CD4-positive, alpha-beta T cell treated with Interleukin-17A for 4 hours (primary cell): ENCODE results near the gene CAMK2A.

Source experiments
- DNase-seq: peaks from one replicate; pipeline ENCODE4 v3.0.0-alpha.2; 2020; ENCODE audit warnings: mixed read lengths

CAMK2A gene

GRCh38 chr5:150315245-150315644 lies 25.7 kb upstream of the CAMK2A start:
- no peak for DNase-seq

DNA sequence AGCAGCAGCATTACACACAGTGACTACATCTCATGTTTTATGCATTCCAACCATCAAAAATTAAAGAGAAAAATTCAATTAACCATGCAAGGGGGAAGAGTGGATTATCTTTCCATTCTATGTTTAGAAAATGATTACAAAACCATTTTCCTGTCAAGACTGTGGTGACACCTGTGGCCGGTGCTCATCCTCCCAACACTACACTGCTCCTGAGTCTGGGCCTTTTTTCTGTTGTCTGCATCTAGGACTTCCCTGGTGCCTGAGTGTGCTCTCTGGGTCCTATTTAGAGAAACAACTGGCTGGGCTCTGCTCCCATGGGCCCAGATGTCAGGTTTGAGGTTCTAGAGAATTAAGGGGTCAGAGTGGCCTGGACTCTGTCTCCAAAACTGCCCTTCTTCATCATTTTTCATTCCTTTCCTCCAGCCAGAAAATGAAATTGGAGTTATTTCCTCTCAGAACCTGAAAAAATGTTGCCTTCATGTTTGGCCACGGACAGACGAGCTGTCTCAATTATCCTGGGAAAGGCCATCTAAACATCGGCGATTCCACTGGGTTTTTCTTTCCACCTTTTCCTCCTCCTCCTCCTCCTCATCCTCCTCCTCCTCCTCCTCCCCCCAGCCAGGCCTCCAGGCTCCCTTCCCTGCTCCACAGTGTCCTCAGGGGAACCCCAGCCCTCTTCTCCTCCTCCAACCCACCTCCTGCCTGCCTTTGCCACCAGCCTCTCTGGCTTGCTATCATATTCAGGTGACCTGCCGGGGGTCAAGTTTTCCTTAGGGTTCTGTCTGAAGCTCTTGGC lies 24.5 kb upstream of the CAMK2A start:
- DNase-seq, result no peak

DNA sequence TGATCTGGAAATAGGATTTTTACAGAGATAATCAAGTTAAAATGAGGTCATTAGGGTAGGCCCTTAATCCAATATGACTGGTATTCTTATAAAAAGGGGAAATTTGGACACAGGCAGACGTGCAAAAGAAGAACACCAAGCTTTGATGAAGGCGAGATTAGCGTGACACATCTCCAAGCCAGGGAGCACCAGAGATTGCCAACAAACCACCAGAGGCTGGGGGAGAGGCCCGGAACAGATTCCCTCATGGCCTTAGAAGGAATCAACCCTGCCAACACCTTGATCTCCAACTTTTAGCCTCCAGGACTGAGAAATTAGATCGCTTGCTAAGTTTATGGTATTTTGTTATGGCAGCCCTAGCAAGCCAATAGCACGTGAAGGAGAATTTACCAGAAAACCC lies 23.9 kb upstream of the CAMK2A start:
- DNase-seq, result no peak

GRCh38 chr5:150312518-150312917 lies 22.9 kb upstream of the CAMK2A start:
- no peak for DNase-seq

GRCh38 chr5:150311015-150311692 lies 21.6 kb upstream of the CAMK2A start:
- no peak for DNase-seq

DNA sequence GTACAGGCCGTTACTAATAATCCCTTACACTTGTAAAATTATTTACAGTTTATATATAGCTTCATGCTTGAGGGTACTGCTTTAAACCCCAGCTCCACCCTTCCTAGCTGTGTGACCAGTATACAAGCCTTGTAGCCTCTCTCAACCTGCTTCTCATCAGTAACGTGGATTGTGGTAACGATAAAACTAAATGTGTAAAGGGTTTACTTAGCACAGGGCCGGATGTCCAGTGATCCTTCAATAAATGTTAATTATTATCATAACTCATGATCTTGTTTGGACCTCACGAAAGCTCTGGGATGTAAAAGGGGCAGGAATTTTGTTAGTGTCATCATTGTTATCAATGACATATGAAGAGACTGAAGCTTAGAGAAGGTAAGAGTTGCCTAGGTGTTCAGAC lies 20.7 kb upstream of the CAMK2A start:
- DNase-seq, result no peak

- DNase-seq, result no peak
These were observed 20.3 kb upstream of the CAMK2A start for GRCh38 chr5:150309886-150310239.

GRCh38 chr5:150309101-150309885 lies 19.7 kb upstream of the CAMK2A start:
- DNase-seq, result no peak

DNA sequence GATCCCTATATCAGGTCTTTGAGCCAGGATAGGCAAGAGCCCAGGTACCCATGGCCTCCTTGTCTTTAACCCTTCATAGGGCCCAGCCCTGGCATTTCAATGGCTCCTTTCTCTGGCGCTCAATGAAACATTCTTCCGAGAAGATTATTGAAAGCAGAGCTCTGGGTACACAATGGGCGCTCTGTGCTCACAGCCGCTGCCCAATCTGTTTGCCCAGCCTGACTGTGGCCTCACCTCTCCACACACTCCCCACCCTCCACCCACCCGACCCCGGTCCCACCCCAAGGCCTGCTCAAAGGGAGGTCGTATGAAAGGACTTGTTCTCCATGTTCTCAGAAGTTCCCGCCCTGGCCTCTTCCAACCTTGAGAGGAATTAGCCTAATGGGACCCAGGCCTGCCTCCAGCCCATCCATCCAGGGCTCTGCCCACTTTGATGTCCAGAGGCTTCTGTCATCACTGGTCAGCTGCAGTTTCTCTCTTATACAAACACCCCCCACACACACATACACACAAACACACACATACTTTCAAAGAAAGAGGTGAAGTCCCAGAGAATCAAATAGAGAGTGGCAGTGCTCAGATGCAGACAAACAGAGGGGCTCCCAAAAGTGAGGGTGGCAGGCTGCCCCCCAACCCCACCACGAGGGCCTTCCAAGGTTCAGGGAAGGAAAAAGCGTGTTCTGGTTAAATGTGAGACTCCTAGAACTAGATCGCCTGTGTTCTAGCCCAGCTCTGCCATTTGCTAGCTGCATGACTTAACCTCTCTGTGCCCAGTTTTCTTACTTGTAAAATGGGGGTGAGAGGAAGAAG lies 18.2 kb upstream of the CAMK2A start:
- no peak for DNase-seq

DNA sequence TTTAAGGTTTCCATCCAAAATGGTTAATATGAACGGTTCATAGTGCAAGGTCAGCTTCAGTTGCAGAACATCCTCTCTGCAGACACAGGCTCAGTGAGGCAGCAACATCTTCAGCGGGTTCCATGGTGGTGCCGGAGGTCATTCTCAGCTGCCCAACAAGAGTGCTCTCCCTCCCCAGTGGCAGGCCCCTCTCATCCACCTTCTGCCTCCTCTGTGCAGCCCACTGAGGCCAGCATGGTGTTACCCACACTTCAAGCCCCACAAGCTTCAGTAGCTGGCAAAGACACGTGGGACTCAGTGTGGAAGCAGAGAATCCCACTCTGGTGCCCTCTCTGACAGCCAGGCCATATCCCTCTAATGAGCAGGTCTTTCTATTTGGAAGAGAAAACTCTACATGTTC lies 17.2 kb upstream of the CAMK2A start:
- no peak for DNase-seq

GRCh38 chr5:150305557-150305956 lies 16.0 kb upstream of the CAMK2A start:
- DNase-seq, result no peak

DNA sequence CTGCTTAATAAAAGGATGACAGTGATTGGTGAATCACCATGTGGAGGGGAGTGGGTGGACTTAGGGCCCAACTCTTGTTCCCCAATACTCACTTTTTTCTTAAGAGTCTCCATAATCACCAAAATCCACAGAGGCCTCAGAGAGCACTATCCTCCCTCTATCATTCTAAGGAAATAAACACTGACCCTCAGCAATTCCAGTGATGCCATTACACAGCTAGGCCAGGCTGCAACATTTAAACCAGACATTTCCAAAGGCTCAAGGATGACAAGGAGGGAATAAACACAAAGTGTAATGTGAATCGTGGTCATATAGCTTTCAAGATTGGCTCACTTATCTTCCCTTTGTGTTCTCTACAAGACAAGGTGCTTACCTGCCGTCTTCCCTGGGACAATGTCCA lies 15.5 kb upstream of the CAMK2A start:
- DNase-seq, result no peak

GRCh38 chr5:150304481-150305081 lies 15.0 kb upstream of the CAMK2A start:
- no peak for DNase-seq

DNA sequence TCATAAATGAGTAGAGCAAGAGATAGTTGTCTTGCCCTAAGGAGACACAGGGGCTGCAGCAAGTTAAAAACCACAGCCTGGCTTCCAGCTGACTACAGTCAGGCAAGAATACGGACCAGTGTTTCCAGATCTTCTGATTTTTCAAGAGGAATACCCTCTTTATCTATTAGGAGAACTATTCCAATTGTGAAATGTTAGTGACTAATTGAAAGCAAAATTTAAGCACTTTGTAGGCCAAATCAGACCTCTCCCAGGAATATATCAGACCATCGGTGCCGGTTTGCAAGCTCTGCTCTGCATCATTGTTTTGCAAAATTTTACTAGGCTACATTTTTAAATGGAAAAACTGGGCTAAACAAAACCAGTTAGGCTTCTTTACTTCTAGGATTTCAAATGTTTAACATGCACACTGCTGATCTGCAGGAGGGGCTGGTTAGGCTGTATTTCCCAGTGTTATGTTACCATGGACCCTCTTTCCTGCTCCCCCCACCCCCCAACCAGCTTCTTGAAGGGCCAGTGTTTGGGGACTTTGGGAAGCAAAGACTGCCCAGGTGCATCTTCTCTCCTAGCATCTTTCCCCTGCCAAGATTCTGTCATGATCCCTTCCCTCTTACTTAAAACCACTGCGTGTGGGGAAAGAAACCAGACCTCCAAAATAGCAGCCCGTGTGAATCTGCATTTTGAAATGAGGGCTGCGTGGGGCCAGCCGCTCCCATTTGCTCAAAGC lies 14.2 kb upstream of the CAMK2A start:
- no peak for DNase-seq

- DNase-seq, result no peak
These were observed 13.6 kb upstream of the CAMK2A start for GRCh38 chr5:150303070-150303615.

DNA sequence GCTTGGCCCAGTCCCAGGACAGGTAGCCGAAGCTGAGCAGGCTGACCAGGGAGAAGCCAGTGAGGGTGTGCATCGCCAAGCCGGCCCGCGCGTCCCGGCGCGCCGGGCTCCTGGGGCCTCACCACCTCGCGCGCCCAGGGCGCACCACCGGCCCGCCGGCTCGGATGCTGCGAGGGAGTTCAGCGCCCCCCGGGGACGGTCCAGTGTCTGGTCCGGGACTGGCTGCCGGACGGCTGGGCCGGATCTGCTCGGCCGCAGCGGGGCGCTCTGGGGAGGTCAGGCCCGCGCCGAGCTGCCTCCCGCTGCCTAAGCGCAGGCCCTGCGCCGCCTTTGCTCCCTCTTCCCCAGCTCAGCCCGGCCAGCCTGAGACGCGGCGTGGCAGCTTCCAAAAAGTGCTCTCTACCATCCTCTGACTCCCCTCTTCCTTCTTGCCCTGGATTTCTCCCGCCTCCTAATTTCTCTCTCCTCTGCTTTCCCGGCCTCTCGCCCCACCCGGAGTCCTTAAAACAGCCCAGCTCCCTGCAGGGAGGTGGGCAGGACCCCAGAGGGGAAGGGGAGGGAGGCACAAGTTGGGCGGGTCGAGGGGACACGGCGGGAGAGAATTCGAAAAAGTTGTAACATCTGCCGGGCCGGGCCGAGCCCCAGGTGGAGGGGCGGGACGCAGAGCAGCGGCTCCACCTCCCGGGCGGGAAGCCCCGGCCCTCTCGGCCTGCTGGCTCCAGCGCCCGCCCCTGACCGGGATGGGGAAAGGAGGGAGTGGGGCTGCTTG lies 12.9 kb upstream of the CAMK2A start, which contains the start of gene ARSI:
Gene ARSI, minus strand, starts transcription at position 605 of the 769 bp plus-strand sequence. Its CDS starts 532 bp downstream, at position 73.
- DNase-seq, result no peak

GRCh38 chr5:150301901-150302300 lies 12.3 kb upstream of the CAMK2A start:
- no peak for DNase-seq

DNA sequence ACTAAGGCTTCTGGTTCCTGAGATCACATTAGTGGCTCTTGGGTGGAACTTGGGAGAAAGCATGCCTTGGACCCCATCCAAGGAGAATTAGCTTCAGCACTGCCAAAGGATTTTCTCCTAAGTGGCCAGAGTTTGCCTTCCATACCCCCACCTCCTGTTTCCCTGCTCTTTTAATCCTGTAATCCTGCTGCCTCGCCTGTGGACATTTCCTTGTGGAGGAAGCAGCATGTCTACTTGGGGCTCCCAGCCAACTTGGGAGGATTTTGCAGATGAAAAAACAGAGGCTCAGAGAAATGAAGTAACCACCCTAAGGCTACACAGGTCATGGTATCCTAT lies 11.6 kb upstream of the CAMK2A start:
- no peak for DNase-seq

DNA sequence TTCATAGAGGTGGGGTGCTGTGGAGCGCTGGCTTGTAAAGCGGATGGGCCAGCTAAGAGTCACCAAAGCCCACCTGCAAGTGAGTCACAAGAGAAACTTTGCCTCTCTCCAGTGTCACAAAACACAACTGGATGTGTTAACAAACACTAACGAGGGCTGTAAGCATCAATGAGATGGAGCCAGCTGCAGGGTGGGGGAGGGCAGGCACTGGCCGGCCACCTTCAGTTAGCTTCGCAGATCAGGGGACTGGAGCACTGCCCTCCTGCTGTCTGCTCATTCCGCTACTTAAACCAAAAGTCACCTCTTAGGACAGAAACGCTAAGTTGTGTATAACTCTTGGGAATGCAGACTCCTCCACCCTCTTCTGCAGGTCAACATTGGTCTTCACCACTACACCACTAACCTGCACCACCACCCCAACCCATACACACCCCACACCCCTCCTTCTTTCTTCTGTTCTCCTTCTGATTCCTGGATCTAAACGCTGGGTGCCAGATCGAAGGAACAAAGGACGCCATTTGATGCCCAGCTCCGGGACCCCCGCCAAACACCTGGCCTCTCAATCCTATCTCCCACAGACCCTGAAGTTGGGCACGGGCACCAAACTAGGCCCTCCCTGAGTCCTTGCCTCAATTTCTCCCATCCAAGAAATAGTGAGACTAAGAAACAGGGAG lies 11.1 kb upstream of the CAMK2A start:
- no peak for DNase-seq
